ENCODE measurements around the gene SELENOI.
"Not testable (repeated sequence)": the region's sequence is repeated elsewhere in the genome, so short reads cannot be mapped to it uniquely, and the experiment has no call there.

The SELENOI gene

DNA sequence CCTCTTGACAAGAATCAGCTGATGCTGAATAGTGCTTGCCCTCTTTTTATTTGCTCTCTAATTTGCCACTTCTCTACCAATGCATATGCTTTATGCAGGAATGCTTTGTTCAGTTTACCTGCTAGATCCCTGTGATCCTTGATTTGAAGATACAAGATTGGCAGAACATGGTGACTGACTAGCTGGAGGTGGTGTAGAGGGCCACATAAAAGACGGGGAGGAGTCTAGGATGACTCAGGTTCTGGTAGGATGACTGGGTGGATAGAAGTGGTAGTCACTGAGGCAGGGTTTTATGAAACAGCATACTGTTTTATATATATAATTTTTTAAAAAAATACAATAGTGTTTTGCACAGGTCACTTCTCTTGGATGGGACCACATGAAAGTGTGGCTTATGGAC lies 6.9 kb downstream of the SELENOI start:
- Histone ChIP-seq H3K27me3 (replicated peaks; ENCODE audit: insufficient read depth, low read length) (no peaks in the 10 kb centered on the region), H3K4me3 (ENCODE audit: low read length) (no peak overlapping the region), H4K20me1 (ENCODE audit: insufficient read depth, low read length) (peaks cover 24% of the 10 kb centered on the region; the same call in 1 of the 2 replicates), H3K9ac (ENCODE audit: low read length) (no peak overlapping the region), H3K9me2 (replicated peaks; ENCODE audit: insufficient read depth, low read length) (no peaks in the 10 kb centered on the region), H3F3A (ENCODE audit: insufficient read depth, low read length) (no peaks in the 10 kb centered on the region), H3K36me3 (replicated peaks; ENCODE audit: insufficient read depth, low read length) (no peaks in the 10 kb centered on the region; the same call in 1 of the 2 replicates), H3K4me1 (ENCODE audit: low read length) (peaks cover 6% of the 10 kb centered on the region), H3K9me3 (replicated peaks; ENCODE audit: insufficient read depth, low read length) (no peaks in the 10 kb centered on the region), H2AFZ (ENCODE audit: low read length) (no peak overlapping the region), H3K79me2 (ENCODE audit: low read length) (peaks cover 100% of the 10 kb centered on the region), H3K4me2 (ENCODE audit: low read depth, low read length) (no peak overlapping the region), H3K27ac (ENCODE audit: low read length) (no peak overlapping the region)
- DNase-seq = no peak
- TF ChIP-seq EZH2 (optimal IDR thresholded peaks at IDR 0.05; ENCODE audit: low read depth, low read length) (no peak), EZH2phosphoT487 (IDR thresholded peaks at IDR 0.05; ENCODE audit: low read length) (no peak)

DNA sequence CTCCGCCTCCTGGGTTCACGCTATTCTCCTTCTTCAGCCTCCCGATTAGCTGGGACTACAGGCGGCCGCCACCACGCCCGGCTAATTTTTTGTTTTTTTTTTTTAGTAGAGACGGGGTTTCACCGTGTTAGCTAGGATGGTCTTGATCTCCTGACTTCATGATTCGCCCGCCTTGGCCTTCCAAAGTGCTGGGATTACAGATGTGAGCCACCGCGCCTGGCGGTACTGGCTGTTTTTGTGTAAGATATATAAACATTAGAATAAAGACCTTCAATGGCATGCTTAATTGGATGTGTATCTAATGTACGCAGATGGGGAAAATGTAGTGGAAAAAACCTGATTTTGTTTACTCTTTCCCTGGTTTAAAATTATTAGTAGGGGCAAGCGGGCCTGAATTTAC lies 8.5 kb downstream of the SELENOI start:
- H3F3A ChIP-seq (ENCODE audit: insufficient read depth, low read length); H3K9me2 ChIP-seq (replicated peaks; ENCODE audit: insufficient read depth, low read length); H3K9ac ChIP-seq (ENCODE audit: low read length); H3K9me3 ChIP-seq (replicated peaks; ENCODE audit: insufficient read depth, low read length); H3K4me3 ChIP-seq (ENCODE audit: low read length); H3K27me3 ChIP-seq (replicated peaks; ENCODE audit: insufficient read depth, low read length); H3K27ac ChIP-seq (ENCODE audit: low read length); H2AFZ ChIP-seq (ENCODE audit: low read length); H3K4me1 ChIP-seq (ENCODE audit: low read length); DNase-seq; H3K4me2 ChIP-seq (ENCODE audit: low read depth, low read length); H3K36me3 ChIP-seq (replicated peaks; ENCODE audit: insufficient read depth, low read length): not testable (repeated sequence)
- peaks cover 100% of the 10 kb centered on the region for H3K79me2 ChIP-seq (ENCODE audit: low read length)
- peaks cover 32% of the 10 kb centered on the region for H4K20me1 ChIP-seq (ENCODE audit: insufficient read depth, low read length)

DNA sequence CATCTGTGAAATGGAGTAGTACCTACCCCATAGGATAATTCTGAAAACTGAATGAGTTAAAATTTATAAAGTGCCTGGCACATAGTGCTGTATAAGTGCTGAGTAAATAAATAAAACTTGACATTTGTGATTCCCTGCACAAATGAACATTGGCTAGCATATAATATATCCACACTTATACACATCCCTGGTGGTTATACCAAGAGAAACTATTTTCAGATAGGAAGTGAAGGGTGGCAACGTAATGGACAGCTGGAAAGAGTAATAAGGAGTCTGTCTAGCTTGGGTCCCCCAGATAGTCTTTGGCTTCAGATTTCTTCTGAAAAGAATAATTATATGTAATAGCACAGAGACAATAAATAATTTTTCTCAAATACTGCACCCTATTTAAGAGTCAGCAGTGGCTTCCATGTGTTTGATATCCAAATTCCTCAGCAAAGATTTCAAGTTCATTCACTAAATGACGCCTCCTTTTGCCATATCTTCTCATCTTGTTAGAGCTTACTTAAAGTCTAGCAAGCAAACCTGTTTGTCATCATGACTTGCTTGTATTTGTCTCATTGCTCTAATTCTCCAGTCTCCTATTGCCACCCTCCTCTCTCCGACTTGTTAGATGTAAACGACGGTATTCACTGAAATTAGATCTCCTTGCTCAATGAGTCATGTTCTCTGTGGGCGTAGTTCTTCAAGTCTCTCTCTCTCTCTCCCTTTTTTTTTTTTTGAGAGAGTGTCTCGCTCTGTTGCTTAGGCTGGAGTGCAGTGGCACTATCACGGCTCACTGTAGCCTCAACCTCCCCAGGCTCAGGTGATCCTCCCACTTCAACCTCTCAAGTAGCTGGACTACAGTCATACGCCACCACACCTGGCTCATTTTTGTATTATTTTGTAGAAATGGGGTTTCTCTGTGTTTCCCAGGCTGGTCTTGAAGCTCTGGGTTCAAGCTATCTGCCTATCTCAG lies 9.4 kb downstream of the SELENOI start:
- no peaks in the 10 kb centered on the region; the same call in 1 of the 2 replicates for H3K36me3 ChIP-seq (replicated peaks; ENCODE audit: insufficient read depth, low read length)
- no peaks in the 10 kb centered on the region for H3K9me3 ChIP-seq (replicated peaks; ENCODE audit: insufficient read depth, low read length)
- no peaks in the 10 kb centered on the region for H3K4me1 ChIP-seq (ENCODE audit: low read length)
- H2AFZ ChIP-seq (ENCODE audit: low read length) = no peak overlapping the region
- peaks cover 39% of the 10 kb centered on the region for H4K20me1 ChIP-seq (ENCODE audit: insufficient read depth, low read length)
- no peaks in the 10 kb centered on the region for H3K27me3 ChIP-seq (replicated peaks; ENCODE audit: insufficient read depth, low read length)
- H3F3A ChIP-seq (ENCODE audit: insufficient read depth, low read length) = no peaks in the 10 kb centered on the region
- H3K9ac ChIP-seq (ENCODE audit: low read length) = no peak overlapping the region
- H3K4me2 ChIP-seq (ENCODE audit: low read depth, low read length) = no peak overlapping the region
- no peak overlapping the region for H3K27ac ChIP-seq (ENCODE audit: low read length)
- H3K79me2 ChIP-seq (ENCODE audit: low read length) = peaks cover 100% of the 10 kb centered on the region
- no peak for DNase-seq
- no peak overlapping the region for H3K4me3 ChIP-seq (ENCODE audit: low read length)
- TF ChIP-seq, protein P1, sequence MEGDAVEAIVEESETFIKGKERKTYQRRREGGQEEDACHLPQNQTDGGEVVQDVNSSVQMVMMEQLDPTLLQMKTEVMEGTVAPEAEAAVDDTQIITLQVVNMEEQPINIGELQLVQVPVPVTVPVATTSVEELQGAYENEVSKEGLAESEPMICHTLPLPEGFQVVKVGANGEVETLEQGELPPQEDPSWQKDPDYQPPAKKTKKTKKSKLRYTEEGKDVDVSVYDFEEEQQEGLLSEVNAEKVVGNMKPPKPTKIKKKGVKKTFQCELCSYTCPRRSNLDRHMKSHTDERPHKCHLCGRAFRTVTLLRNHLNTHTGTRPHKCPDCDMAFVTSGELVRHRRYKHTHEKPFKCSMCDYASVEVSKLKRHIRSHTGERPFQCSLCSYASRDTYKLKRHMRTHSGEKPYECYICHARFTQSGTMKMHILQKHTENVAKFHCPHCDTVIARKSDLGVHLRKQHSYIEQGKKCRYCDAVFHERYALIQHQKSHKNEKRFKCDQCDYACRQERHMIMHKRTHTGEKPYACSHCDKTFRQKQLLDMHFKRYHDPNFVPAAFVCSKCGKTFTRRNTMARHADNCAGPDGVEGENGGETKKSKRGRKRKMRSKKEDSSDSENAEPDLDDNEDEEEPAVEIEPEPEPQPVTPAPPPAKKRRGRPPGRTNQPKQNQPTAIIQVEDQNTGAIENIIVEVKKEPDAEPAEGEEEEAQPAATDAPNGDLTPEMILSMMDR (IDR thresholded peaks at IDR 0.05; ENCODE audit: low read length) = no peak
- no peak for TF ChIP-seq EZH2phosphoT487 (IDR thresholded peaks at IDR 0.05; ENCODE audit: low read length)
- TF ChIP-seq EZH2 (optimal IDR thresholded peaks at IDR 0.05; ENCODE audit: low read depth, low read length) = no peak
- H3K9me2 ChIP-seq (replicated peaks; ENCODE audit: insufficient read depth, low read length) = no peaks in the 10 kb centered on the region

DNA sequence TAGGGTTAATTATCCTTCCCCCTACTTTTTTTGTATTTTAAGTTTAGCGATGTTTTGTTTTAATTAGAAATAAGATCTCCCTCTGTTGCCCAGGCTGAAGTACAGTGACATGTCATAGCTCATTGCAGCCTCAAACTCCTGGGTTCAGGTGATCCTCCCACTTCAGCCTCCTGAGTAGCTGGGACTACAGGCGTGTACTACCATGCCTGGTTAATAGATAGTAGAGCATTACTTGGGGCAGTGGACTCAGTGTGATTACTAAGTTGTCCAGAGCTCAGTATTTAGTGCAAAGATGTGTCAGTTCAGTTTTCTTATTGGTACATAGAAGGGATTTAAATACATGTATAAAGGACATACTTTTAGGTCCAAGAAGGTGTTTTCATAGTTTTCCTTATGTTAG lies 10.2 kb downstream of the SELENOI start:
- Histone ChIP-seq H3K9me3 (replicated peaks; ENCODE audit: insufficient read depth, low read length) (no peaks in the 10 kb centered on the region), H3K36me3 (replicated peaks; ENCODE audit: insufficient read depth, low read length) (no peaks in the 10 kb centered on the region; the same call in 1 of the 2 replicates), H3K4me1 (ENCODE audit: low read length) (no peaks in the 10 kb centered on the region), H3K79me2 (ENCODE audit: low read length) (peaks cover 100% of the 10 kb centered on the region), H3F3A (ENCODE audit: insufficient read depth, low read length) (no peaks in the 10 kb centered on the region), H3K4me3 (ENCODE audit: low read length) (no peak overlapping the region), H2AFZ (ENCODE audit: low read length) (no peak overlapping the region), H4K20me1 (ENCODE audit: insufficient read depth, low read length) (peaks cover 43% of the 10 kb centered on the region), H3K27me3 (replicated peaks; ENCODE audit: insufficient read depth, low read length) (no peaks in the 10 kb centered on the region), H3K27ac (ENCODE audit: low read length) (no peak overlapping the region), H3K4me2 (ENCODE audit: low read depth, low read length) (no peak overlapping the region), H3K9me2 (replicated peaks; ENCODE audit: insufficient read depth, low read length) (no peaks in the 10 kb centered on the region), H3K9ac (ENCODE audit: low read length) (no peak overlapping the region)
- TF ChIP-seq EZH2phosphoT487 (IDR thresholded peaks at IDR 0.05; ENCODE audit: low read length) (no peak), EZH2 (optimal IDR thresholded peaks at IDR 0.05; ENCODE audit: low read depth, low read length) (no peak)
- TF ChIP-seq, protein P1 (IDR thresholded peaks at IDR 0.05; ENCODE audit: low read length) = no peak
- DNase-seq = no peak

Measured in MM.1S (cell line).